Measurements from ENCODE around the gene MARS1.
"Not testable (repeated sequence)": the region's sequence is repeated elsewhere in the genome, so short reads cannot be mapped to it uniquely, and the experiment has no call there.

The MARS1 gene

GRCh38 chr12:57473886-57474285, 14.0 kb upstream of the MARS1 start:
- no peak for DNase-seq

- no peak for DNase-seq
Observed at GRCh38 chr12:57474430-57474829, 13.4 kb upstream of the MARS1 start.

- DNase-seq: no peak
Observed at GRCh38 chr12:57474862-57475261, 13.0 kb upstream of the MARS1 start.

- DNase-seq: no peak
Observed at GRCh38 chr12:57475271-57476161, 12.4 kb upstream of the MARS1 start.

GRCh38 chr12:57476162-57476992, 11.5 kb upstream of the MARS1 start:
- DNase-seq: peak; percentile 76

- no peak for DNase-seq
Observed at GRCh38 chr12:57476993-57477709, 10.7 kb upstream of the MARS1 start.

GRCh38 chr12:57477710-57478681, 9.9 kb upstream of the MARS1 start:
- DNase-seq: peak; percentile 54

GRCh38 chr12:57479043-57479375, 8.9 kb upstream of the MARS1 start:
- DNase-seq: no peak

GRCh38 chr12:57479376-57480115, 8.3 kb upstream of the MARS1 start, which contains the start of gene ARHGAP9:
Gene ARHGAP9, minus strand, starts transcription at chr12:57479866. Its CDS starts 460 bp downstream, at chr12:57479406.
- DNase-seq: peak; percentile 43

- no peak for DNase-seq
Observed at GRCh38 chr12:57481671-57482070, 6.2 kb upstream of the MARS1 start.

GRCh38 chr12:57483466-57483865, 4.4 kb upstream of the MARS1 start:
- DNase-seq: no peak

GRCh38 chr12:57485695-57486094, 2.2 kb upstream of the MARS1 start:
- no peak for DNase-seq

- no peak for DNase-seq
Observed at GRCh38 chr12:57487055-57487596, 742 bp upstream of the MARS1 start.

- DNase-seq: no peak
Observed at GRCh38 chr12:57488402-57489156, 711 bp downstream of the MARS1 start.

GRCh38 chr12:57489157-57489641, 1.3 kb downstream of the MARS1 start:
- no peak for DNase-seq

GRCh38 chr12:57490126-57490525, 2.3 kb downstream of the MARS1 start:
- DNase-seq: no peak

- no peak for DNase-seq
Observed at GRCh38 chr12:57491393-57492280, 3.8 kb downstream of the MARS1 start.

GRCh38 chr12:57495051-57495701, 7.3 kb downstream of the MARS1 start:
- DNase-seq: not testable (repeated sequence)
